Measurements from ENCODE around the gene CHST6.
"Not testable (repeated sequence)": the region's sequence is repeated elsewhere in the genome, so short reads cannot be mapped to it uniquely, and the experiment has no call there.

CHST6 gene

GRCh38 chr16:75495076-75495674, at the start of gene CHST6:
Gene CHST6 (minus strand): TSS chr16:75495441. CDS start chr16:75479828, 15,613 bp downstream.
- peaks cover 17% of the 10 kb centered on the region for H3K27me3 Mint-ChIP-seq (ENCODE audit: low read depth)
- no peak within 1 kb of the TSS for H3K27ac Mint-ChIP-seq
- H3K36me3 Mint-ChIP-seq (ENCODE audit: low read depth): no peaks in the 10 kb centered on the region
- peak; percentile 16 for DNase-seq (ENCODE audit: low spot score)
- peaks cover 2% of the 10 kb centered on the region for H3K4me1 Mint-ChIP-seq (ENCODE audit: low read depth)
- H3K4me3 Mint-ChIP-seq: peak within 1 kb of the TSS; percentile 57
- no peaks in the 10 kb centered on the region for H3K9me3 Mint-ChIP-seq

DNA sequence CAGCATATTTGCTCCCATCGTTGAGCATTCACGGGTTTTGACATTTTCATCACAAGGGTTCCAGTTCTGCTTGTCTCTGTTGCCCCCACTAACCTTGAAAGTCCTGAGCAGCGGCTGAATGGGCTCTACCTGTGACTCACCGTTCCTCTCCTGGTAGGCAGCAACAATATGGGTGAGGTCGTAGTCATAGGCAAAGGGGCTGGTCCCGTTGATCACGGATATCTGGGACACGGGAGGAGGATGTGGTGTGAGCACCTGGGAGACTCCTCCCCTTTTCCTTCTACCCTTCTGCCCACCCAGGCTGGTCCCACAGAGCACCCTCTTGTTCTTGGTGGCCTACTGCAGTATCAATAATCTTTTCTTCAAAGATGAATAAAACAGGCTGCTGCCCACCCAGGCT, 47.2 kb upstream of the CHST6 start:
- not testable (repeated sequence) for DNase-seq (ENCODE audit: low spot score); H3K4me1 Mint-ChIP-seq (ENCODE audit: low read depth); H3K36me3 Mint-ChIP-seq (ENCODE audit: low read depth); H3K27me3 Mint-ChIP-seq (ENCODE audit: low read depth); H3K27ac Mint-ChIP-seq; H3K9me3 Mint-ChIP-seq; H3K4me3 Mint-ChIP-seq

DNA sequence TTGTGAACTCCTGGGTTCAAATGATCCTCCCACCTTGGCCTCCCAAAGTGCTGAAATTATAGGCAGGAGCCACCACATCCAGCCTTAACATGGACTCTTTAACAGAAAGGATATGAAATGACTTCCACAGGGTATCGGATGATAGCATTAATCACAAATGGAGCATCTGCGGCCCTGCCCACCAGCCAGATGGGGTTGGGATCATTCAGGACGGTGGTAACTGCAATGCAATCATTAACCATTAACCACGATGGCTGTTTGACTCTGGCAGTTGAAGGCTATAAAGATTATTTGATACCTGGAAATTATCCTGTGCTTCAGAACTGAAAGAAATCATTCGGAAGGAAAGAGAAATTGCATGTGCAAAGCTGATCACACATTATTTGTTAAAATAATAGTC, 46.0 kb upstream of the CHST6 start:
- Mint-ChIP-seq H3K27me3 (ENCODE audit: low read depth) (no peaks in the 10 kb centered on the region), H3K4me3 (no peak overlapping the region), H3K36me3 (ENCODE audit: low read depth) (no peaks in the 10 kb centered on the region), H3K9me3 (no peaks in the 10 kb centered on the region), H3K4me1 (ENCODE audit: low read depth) (peaks cover 2% of the 10 kb centered on the region), H3K27ac (no peak overlapping the region)
- no peak for DNase-seq (ENCODE audit: low spot score)

GRCh38 chr16:75538882-75539565, 43.8 kb upstream of the CHST6 start:
- H3K9me3 Mint-ChIP-seq; H3K27me3 Mint-ChIP-seq (ENCODE audit: low read depth); DNase-seq (ENCODE audit: low spot score); H3K27ac Mint-ChIP-seq; H3K4me1 Mint-ChIP-seq (ENCODE audit: low read depth); H3K36me3 Mint-ChIP-seq (ENCODE audit: low read depth); H3K4me3 Mint-ChIP-seq: not testable (repeated sequence)

DNA sequence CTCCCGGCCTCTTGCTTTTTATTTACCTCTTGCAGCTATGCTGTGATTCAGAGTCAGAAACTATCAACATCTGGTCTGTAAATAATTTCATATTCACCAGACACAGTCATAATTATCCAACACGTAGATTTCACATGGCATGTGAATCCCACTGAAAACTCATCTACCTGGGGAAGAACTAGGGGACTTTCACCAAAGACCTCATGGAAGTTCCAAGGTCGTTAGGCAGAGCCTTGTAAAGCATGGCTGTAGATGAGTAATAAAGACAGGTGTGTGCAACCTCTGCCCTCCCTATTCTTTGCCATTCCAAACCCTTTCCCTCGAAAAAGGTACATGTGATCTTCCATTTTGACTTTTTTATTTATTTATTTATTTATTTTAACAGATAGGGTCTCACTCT, 42.5 kb upstream of the CHST6 start:
- Mint-ChIP-seq H3K36me3 (ENCODE audit: low read depth) (no peaks in the 10 kb centered on the region), H3K9me3 (no peaks in the 10 kb centered on the region), H3K27me3 (ENCODE audit: low read depth) (no peaks in the 10 kb centered on the region), H3K4me3 (no peak overlapping the region), H3K4me1 (ENCODE audit: low read depth) (peaks cover 2% of the 10 kb centered on the region), H3K27ac (no peak overlapping the region)
- DNase-seq (ENCODE audit: low spot score): no peak

DNA sequence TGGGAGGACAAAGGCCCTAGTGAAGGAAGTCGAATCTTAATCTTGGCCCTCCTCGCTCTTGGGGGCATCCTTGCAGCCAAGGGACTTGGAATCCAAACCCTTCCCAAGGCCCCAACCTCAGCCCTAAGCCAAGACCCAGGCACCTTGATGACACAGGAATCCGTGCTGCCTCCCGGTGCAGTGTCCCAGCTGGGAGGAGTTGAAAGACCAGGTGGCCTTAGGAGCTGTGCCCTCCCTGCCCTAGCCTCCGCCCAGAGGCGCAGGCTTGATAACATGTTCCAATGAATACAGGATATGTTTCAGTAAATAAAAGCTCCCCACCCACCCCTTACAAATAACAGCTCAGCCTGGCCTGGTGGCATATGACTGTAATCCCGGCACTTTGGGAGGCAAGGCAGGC, 40.7 kb upstream of the CHST6 start, which contains the start of gene CHST5:
Gene CHST5, minus strand, starts transcription at position 208 of the 400 bp plus-strand sequence. CDS start 5,724 bp downstream, outside the sequence.
- Mint-ChIP-seq H3K4me3 (no peak within 1 kb of the TSS), H3K36me3 (ENCODE audit: low read depth) (no peaks in the 10 kb centered on the region), H3K9me3 (no peaks in the 10 kb centered on the region), H3K4me1 (ENCODE audit: low read depth) (peaks cover 2% of the 10 kb centered on the region), H3K27ac (no peak within 1 kb of the TSS), H3K27me3 (ENCODE audit: low read depth) (no peaks in the 10 kb centered on the region)
- no peak for DNase-seq (ENCODE audit: low spot score)

DNA sequence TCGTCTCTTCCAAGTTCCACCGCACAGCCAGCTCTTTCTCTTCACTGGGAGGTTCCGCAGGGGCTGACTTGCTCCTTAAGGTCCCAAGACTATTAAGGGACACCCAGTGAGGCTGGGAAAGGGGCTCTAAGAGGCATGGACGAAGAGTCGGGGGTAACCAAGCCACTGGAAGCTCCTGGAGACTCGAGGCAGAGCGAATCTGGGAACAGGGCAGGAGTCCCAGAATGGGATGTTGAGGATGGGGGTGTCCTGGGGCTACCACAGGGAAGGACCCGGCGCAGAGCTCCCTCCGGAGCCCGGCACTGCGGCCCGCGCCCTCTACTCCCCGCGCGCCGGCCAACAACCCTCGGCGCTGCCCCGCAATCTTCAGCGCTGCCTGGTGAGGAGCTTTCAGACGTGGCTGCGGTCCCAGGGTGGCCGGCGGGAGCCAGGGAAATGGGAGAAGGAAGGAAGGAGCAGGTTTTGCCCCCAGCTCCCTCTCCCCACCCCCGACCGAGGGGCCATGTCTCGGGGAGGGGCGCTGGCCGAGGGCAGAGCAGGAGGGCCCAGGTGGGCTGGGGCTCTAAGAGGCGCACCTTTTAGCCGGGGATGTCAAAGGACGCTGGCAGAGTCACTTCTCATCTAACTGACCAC, 40.1 kb upstream of the CHST6 start:
- H3K4me3 Mint-ChIP-seq: no peak overlapping the region
- H3K9me3 Mint-ChIP-seq: no peaks in the 10 kb centered on the region
- no peak for DNase-seq (ENCODE audit: low spot score)
- H3K27me3 Mint-ChIP-seq (ENCODE audit: low read depth): no peaks in the 10 kb centered on the region
- H3K36me3 Mint-ChIP-seq (ENCODE audit: low read depth): no peaks in the 10 kb centered on the region
- no peak overlapping the region for H3K27ac Mint-ChIP-seq
- peaks cover under 1% of the 10 kb centered on the region for H3K4me1 Mint-ChIP-seq (ENCODE audit: low read depth)

DNA sequence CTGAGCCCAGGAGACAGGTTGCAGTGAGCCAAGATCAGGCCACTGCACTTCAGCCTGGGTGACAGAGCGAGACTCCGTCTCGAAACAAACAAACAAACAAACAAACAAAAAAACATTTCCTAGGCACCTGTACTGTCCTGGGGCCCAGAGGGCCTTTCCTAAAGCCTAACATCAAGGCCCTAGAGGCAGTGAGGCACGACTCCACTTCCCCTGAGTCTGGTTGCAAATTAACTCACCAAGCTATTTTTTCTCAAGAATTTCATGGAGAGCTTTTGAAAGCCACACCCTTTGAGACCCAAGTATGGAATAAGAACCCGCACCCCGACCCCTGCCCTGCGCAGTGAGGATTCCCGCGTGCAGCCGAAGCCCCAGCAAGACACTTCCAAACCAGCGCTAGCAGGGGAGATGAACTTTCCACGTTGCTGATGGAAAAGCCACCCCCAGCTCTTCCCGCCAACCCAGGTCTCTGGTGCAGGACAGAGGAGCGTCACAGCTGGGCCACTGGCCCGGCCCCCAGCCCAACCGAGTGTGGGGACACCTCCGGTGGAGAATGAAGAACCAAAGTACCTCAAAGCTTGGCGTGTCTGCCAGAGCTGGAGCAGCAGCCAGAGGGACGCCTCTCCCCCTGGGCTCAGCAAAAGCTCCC, 39.4 kb upstream of the CHST6 start:
- no peak for DNase-seq (ENCODE audit: low spot score)

GRCh38 chr16:75532791-75533190, 37.5 kb upstream of the CHST6 start:
- Mint-ChIP-seq H3K36me3 (ENCODE audit: low read depth) (no peaks in the 10 kb centered on the region), H3K4me1 (ENCODE audit: low read depth) (no peaks in the 10 kb centered on the region), H3K27me3 (ENCODE audit: low read depth) (no peaks in the 10 kb centered on the region), H3K4me3 (no peak overlapping the region), H3K9me3 (no peaks in the 10 kb centered on the region), H3K27ac (no peak overlapping the region)
- DNase-seq (ENCODE audit: low spot score): no peak

More for the DNA sequence above, 39.4 kb upstream of the CHST6 start:
- H3K9me3 Mint-ChIP-seq: no peaks in the 10 kb centered on the region
- H3K27ac Mint-ChIP-seq: no peak overlapping the region
- H3K36me3 Mint-ChIP-seq (ENCODE audit: low read depth): no peaks in the 10 kb centered on the region
- no peak overlapping the region for H3K4me3 Mint-ChIP-seq
- H3K4me1 Mint-ChIP-seq (ENCODE audit: low read depth): no peaks in the 10 kb centered on the region
- no peaks in the 10 kb centered on the region for H3K27me3 Mint-ChIP-seq (ENCODE audit: low read depth)

DNA sequence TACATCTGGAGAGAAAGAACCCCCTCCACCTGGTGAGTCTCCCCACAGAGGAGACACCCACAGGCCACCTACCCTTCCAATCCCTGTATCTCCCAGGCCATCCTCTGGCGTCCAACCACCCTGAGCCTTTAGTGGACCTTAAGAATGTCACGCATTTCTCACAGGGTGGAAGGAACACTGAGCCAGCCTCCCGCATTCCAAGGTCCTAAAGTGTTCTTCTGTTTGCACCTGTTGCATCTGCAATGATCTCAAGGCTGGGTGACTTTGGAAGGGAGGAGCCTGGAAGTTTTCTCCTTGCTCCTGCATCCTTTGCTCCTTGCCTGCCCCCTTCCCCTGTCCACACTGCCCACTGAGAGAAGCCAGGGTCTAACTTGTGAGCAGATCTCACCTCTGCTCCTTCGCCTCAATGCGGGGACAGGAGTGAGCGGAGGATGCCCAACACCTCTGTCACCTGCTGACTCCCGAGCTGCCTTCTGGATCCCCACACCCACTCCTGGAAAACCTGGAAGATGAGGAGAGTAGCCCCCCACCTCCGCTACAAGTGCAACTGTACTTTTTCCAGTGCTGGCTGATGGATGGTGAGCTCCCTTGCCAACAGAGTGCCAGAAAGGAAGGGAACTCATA, 37.0 kb upstream of the CHST6 start:
- Mint-ChIP-seq H3K4me3 (no peak overlapping the region), H3K27ac (no peak overlapping the region), H3K4me1 (ENCODE audit: low read depth) (no peaks in the 10 kb centered on the region), H3K9me3 (no peaks in the 10 kb centered on the region), H3K36me3 (ENCODE audit: low read depth) (no peaks in the 10 kb centered on the region), H3K27me3 (ENCODE audit: low read depth) (no peaks in the 10 kb centered on the region)
- DNase-seq (ENCODE audit: low spot score): no peak

- no peaks in the 10 kb centered on the region for H3K4me1 Mint-ChIP-seq (ENCODE audit: low read depth)
- no peaks in the 10 kb centered on the region for H3K36me3 Mint-ChIP-seq (ENCODE audit: low read depth)
- H3K9me3 Mint-ChIP-seq: no peaks in the 10 kb centered on the region
- no peak for DNase-seq (ENCODE audit: low spot score)
- H3K27me3 Mint-ChIP-seq (ENCODE audit: low read depth): no peaks in the 10 kb centered on the region
- no peak overlapping the region for H3K4me3 Mint-ChIP-seq
- no peak overlapping the region for H3K27ac Mint-ChIP-seq
Measured at GRCh38 chr16:75529959-75530358, 34.7 kb upstream of the CHST6 start.

- H3K4me3 Mint-ChIP-seq: no peak overlapping the region
Measured at GRCh38 chr16:75529056-75529905, 34.0 kb upstream of the CHST6 start.

DNA sequence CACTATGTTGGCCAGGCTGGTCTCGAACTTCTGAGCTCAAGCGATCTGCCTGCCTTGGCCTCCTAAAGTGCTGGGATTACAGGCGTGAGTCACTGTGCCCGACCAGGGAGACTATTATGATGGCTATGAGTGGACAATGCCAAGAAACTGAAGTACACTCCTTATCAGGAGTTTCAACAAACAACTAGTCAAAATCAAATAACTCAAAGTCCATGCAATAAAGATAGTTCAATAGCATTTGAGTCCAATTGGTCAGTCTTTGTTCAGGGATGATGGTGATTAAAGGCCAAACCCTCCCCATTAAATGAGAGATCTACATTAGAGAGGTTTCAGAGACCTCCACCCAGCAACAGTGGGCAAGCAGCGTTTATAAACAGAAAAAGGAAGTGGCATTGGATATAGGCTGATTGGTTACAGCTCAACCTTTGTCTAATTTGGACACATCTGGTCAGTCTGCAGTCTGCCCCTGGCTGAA, 32.6 kb upstream of the CHST6 start:
- Mint-ChIP-seq H3K36me3 (ENCODE audit: low read depth) (no peaks in the 10 kb centered on the region), H3K4me3 (no peak overlapping the region), H3K27me3 (ENCODE audit: low read depth) (no peaks in the 10 kb centered on the region), H3K27ac (no peak overlapping the region), H3K9me3 (no peaks in the 10 kb centered on the region), H3K4me1 (ENCODE audit: low read depth) (no peaks in the 10 kb centered on the region)
- no peak for DNase-seq (ENCODE audit: low spot score)

More at GRCh38 chr16:75529056-75529905, 34.0 kb upstream of the CHST6 start:
- Mint-ChIP-seq H3K9me3 (no peaks in the 10 kb centered on the region), H3K36me3 (ENCODE audit: low read depth) (no peaks in the 10 kb centered on the region), H3K27ac (no peak overlapping the region), H3K4me1 (ENCODE audit: low read depth) (no peaks in the 10 kb centered on the region), H3K27me3 (ENCODE audit: low read depth) (no peaks in the 10 kb centered on the region)
- no peak for DNase-seq (ENCODE audit: low spot score)
